SKM-1 treated with dmso at 0.1 percent for 144 hours (cell line): ENCODE results near the gene DUSP6.
"Not testable (repeated sequence)": the region's sequence is repeated elsewhere in the genome, so short reads cannot be mapped to it uniquely, and the experiment has no call there.

Experiments
- DNase-seq: peaks from one replicate; lab custom pipeline; 2025; ENCODE audit not compliant: unreplicated experiment; lab: John Stamatoyannopoulos, UW

DUSP6 gene

GRCh38 chr12:89353188-89353822 lies 1.0 kb upstream of the DUSP6 start:
- no peak for DNase-seq

GRCh38 chr12:89352242-89352491 lies 134 bp downstream of the DUSP6 start:
- DNase-seq = no peak

- no peak for DNase-seq
These were observed 636 bp downstream of the DUSP6 start for GRCh38 chr12:89351489-89352241.

- DNase-seq = no peak
These were observed 1.4 kb downstream of the DUSP6 start for GRCh38 chr12:89350630-89351488.

GRCh38 chr12:89350260-89350629 lies 2.1 kb downstream of the DUSP6 start:
- DNase-seq = no peak

- DNase-seq = no peak
These were observed 2.5 kb downstream of the DUSP6 start for GRCh38 chr12:89349814-89350213.

- no peak for DNase-seq
These were observed 3.2 kb downstream of the DUSP6 start for GRCh38 chr12:89348894-89349699.

- DNase-seq = no peak
These were observed 4.9 kb downstream of the DUSP6 start for GRCh38 chr12:89347325-89347829.

GRCh38 chr12:89346741-89347324 lies 5.5 kb downstream of the DUSP6 start:
- peak; percentile 48 for DNase-seq

- DNase-seq = peak; percentile 69
These were observed 6.2 kb downstream of the DUSP6 start for GRCh38 chr12:89345830-89346740.

GRCh38 chr12:89345376-89345775 lies 6.9 kb downstream of the DUSP6 start:
- no peak for DNase-seq

- no peak for DNase-seq
These were observed 7.5 kb downstream of the DUSP6 start for GRCh38 chr12:89344862-89345202.

- DNase-seq = no peak
These were observed 8.0 kb downstream of the DUSP6 start for GRCh38 chr12:89344043-89344861.

- DNase-seq = no peak
These were observed 9.2 kb downstream of the DUSP6 start for GRCh38 chr12:89343127-89343526.

- no peak for DNase-seq
These were observed 11.4 kb downstream of the DUSP6 start for GRCh38 chr12:89340861-89341260.

GRCh38 chr12:89339526-89339925 lies 12.8 kb downstream of the DUSP6 start:
- DNase-seq = no peak

- not testable (repeated sequence) for DNase-seq
These were observed 15.2 kb downstream of the DUSP6 start for GRCh38 chr12:89337136-89337535.

GRCh38 chr12:89335452-89336244 lies 16.7 kb downstream of the DUSP6 start:
- DNase-seq = no peak
